Erythroblast (primary cell): ENCODE results near the gene DAAM1.

Experiments used
- GATA1 ChIP-seq: IDR thresholded peaks from 2 replicates; pipeline ENCODE4 v1.6.1; 2011; ENCODE audit warnings: low read depth, mild to moderate bottlenecking, control low read depth, low read length, moderate library complexity
- POLR2A ChIP-seq: IDR thresholded peaks from 2 replicates; pipeline ENCODE4 v1.6.1; 2011; ENCODE audit warnings: mild to moderate bottlenecking, low read length

GRCh38 chr14:59321626-59321949, 133.1 kb downstream of the DAAM1 start:
- TF ChIP-seq POLR2A (no peak), GATA1 (no peak)
